Upper lobe of left lung (tissue), 4 donors: ENCODE measurements around the gene MCUB.

Source experiments
- CTCF ChIP-seq, 6 experiments: fragments of 450-650 bp in 4 of 6; fragments of 200-600 bp in 2 of 6; sonication (generic) in 2 of 6; IDR thresholded peaks; one replicate each; pipeline ENCODE4 v1.5.1; 2016 to 2019; ENCODE audit warnings: antibody characterized with exemption in 6 of 6
- EP300 ChIP-seq, 4 donors: sonication (generic); formaldehyde crosslinking; IDR thresholded peaks; one replicate each; pipeline ENCODE4 v1.5.1; 2017; ENCODE audit warnings: antibody characterized with exemption in 4 of 4, control low read depth in 2 of 4
- POLR2A ChIP-seq, 4 donors: fragments of 450-650 bp; IDR thresholded peaks; one replicate each; pipeline ENCODE4 v1.5.1; 2016 to 2017; ENCODE audit warnings: antibody characterized with exemption in 4 of 4, mild to moderate bottlenecking in 2 of 4
- POLR2AphosphoS5 ChIP-seq, 2 donors: sonication (generic); formaldehyde crosslinking; IDR thresholded peaks; one replicate each; pipeline ENCODE4 v1.5.1; 2017; ENCODE audit warnings: antibody characterized with exemption in 2 of 2

DNA sequence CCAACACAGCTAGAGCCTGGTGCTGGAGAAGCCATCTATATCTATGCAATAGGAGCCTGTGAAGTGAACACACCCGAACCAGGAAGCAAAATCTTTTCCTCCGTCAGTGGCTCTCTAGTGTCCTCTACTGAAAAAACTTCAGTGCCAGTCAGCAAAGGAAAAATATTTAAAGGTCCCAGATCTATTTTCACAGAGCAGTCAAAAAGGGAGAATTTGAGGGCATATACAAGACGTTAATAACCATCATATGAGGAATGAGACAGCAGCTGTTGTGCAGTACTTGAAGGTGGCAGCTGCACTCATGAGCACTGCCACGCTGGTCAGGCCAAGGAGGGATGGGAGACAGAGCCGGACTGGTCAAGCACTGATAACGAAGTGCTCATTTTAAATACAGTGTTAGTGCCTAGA lies 14.4 kb downstream of the MCUB start:
- TF ChIP-seq CTCF (IDR thresholded peaks at IDR 0.05) = peak in 1 of 6 experiments; percentile 25
- TF ChIP-seq POLR2A (IDR thresholded peaks at IDR 0.05) = no peak
- TF ChIP-seq POLR2AphosphoS5 (IDR thresholded peaks at IDR 0.05) = no peak
- TF ChIP-seq EP300 (IDR thresholded peaks at IDR 0.05) = no peak
